Dermis microvascular lymphatic vessel endothelial cell (primary cell): Measurements from ENCODE around the gene ABCC9. TPM values are rescaled to one million over a fixed set of nuclear protein-coding genes. Genes with fewer than 3 reads are reported as not detected.

Experiments used
- DNase-seq, 2 donors: peaks; one replicate each; pipeline versions ENCODE4 v3.0.0 to v3.0.0-alpha.2; 2010; ENCODE audit warnings: low read depth in 2 of 2
- total RNA-seq: library from RNA; depleted of rRNA; stranded (reverse); fragments of >200 nt; gene quantifications from 2 replicates; pipeline ENCODE4 v1.2.1, GENCODE V29; 2014

ABCC9 gene
- total RNA-seq, 1 donor from 2014 or later = not detected

GRCh38 chr12:21775133-21775820 lies 165.9 kb downstream of the ABCC9 start:
- DNase-seq = no peak

- no peak for DNase-seq
These were observed 166.7 kb downstream of the ABCC9 start, which contains the start of gene KCNJ8 for GRCh38 chr12:21774358-21775132. Gene KCNJ8, minus strand, starts transcription at chr12:21774706. Its CDS starts 1,090 bp downstream, at chr12:21773616.

- DNase-seq = no peak
These were observed 167.4 kb downstream of the ABCC9 start for GRCh38 chr12:21773806-21774205.

GRCh38 chr12:21773263-21773741 lies 167.9 kb downstream of the ABCC9 start:
- no peak for DNase-seq

GRCh38 chr12:21771311-21771710 lies 169.9 kb downstream of the ABCC9 start:
- no peak for DNase-seq

- no peak for DNase-seq
These were observed 171.9 kb downstream of the ABCC9 start for GRCh38 chr12:21769307-21769706.

- no peak for DNase-seq
These were observed 174.8 kb downstream of the ABCC9 start for GRCh38 chr12:21766403-21766802.

- no peak for DNase-seq
These were observed 176.3 kb downstream of the ABCC9 start for GRCh38 chr12:21764950-21765349.

GRCh38 chr12:21764065-21764464 lies 177.2 kb downstream of the ABCC9 start:
- DNase-seq = no peak

GRCh38 chr12:21763531-21763930 lies 177.7 kb downstream of the ABCC9 start:
- no peak for DNase-seq

GRCh38 chr12:21759737-21760136 lies 181.5 kb downstream of the ABCC9 start:
- no peak for DNase-seq

- DNase-seq = no peak
These were observed 183.5 kb downstream of the ABCC9 start for GRCh38 chr12:21757735-21758134.

- no peak for DNase-seq
These were observed 184.5 kb downstream of the ABCC9 start for GRCh38 chr12:21756699-21757098.

- no peak for DNase-seq
These were observed 189.7 kb downstream of the ABCC9 start for GRCh38 chr12:21751517-21751916.

Other genes with a start within 250 kb of the ABCC9 start
- under 0.01 TPM in 1 of 2 replicates, not detected in the other for gene KCNJ8, start 166.7 kb downstream of the ABCC9 start, total RNA-seq
- gene CMAS, start 104.8 kb upstream of the ABCC9 start, total RNA-seq = 16.4 and 20.5 TPM in 2 replicates